GM12878 (cell line): ENCODE results near the gene ZBED4. TPM values are rescaled to one million over a fixed set of nuclear protein-coding genes. Genes with fewer than 3 reads are reported as not detected.

Experiments
- BRCA1 ChIP-seq: IDR thresholded peaks from 2 replicates; pipeline ENCODE4 v1.6.1; 2011; ENCODE audit warnings: low read depth, low read length, improper control_type of control experiment
- IKZF1 ChIP-seq: fragments of 450-650 bp; conservative IDR thresholded peaks from 2 replicates; pipeline ENCODE4 v1.6.1; 2017; ENCODE audit warnings: antibody characterized with exemption, mild to moderate bottlenecking
- IKZF2 ChIP-seq, 2 experiments: fragments of 450-650 bp; IDR thresholded peaks; 2 replicates each; pipeline ENCODE4 v1.6.1; 2017; ENCODE audit warnings: mild to moderate bottlenecking in 2 of 2, moderate library complexity in 2 of 2
- MEF2A ChIP-seq: IDR thresholded peaks from 2 replicates; pipeline ENCODE4 v1.6.1; 2011; ENCODE audit warnings: low read depth, mild to moderate bottlenecking, low read length, moderate library complexity; ENCODE audit not compliant: insufficient read depth
- NR2C1 ChIP-seq: fragments of 450-650 bp; IDR thresholded peaks from 2 replicates; pipeline ENCODE4 v1.6.1; 2017; ENCODE audit warnings: antibody characterized with exemption, mild to moderate bottlenecking, moderate library complexity
- PAX5 ChIP-seq: IDR thresholded peaks from 2 replicates; pipeline ENCODE4 v1.6.1; 2011; ENCODE audit warnings: low read depth, low read length, borderline replicate concordance
- PAX8 ChIP-seq: fragments of 450-650 bp; IDR thresholded peaks from 2 replicates; pipeline ENCODE4 v1.6.1; 2017; ENCODE audit warnings: mild to moderate bottlenecking, moderate library complexity
- POLR2AphosphoS5 ChIP-seq: IDR thresholded peaks from 2 replicates; pipeline ENCODE4 v1.6.1; 2011; ENCODE audit warnings: mild to moderate bottlenecking, low read length, inconsistent platforms
- PRDM15 ChIP-seq: fragments of 450-650 bp; formaldehyde crosslinking; IDR thresholded peaks from 2 replicates; pipeline ENCODE4 v1.4.0; 2020; ENCODE audit warnings: mild to moderate bottlenecking, moderate library complexity
- SIN3A ChIP-seq: IDR thresholded peaks from 2 replicates; pipeline ENCODE4 v1.6.1; 2012; ENCODE audit warnings: low read depth, low read length, improper control_type of control experiment
- SKIL ChIP-seq: fragments of 450-650 bp; IDR thresholded peaks from 2 replicates; pipeline ENCODE4 v1.6.1; 2017; ENCODE audit warnings: mild to moderate bottlenecking, low read depth, inconsistent platforms; ENCODE audit not compliant: poor library complexity, severe bottlenecking
- SP1 ChIP-seq: IDR thresholded peaks from one replicate; pipeline ENCODE4 v1.6.1; 2011; ENCODE audit warnings: low read depth, low read length
- SREBF2 ChIP-seq: IDR thresholded peaks from 2 replicates; pipeline ENCODE4 v1.6.1; 2012; ENCODE audit warnings: mild to moderate bottlenecking, low read length
- TCF12 ChIP-seq: IDR thresholded peaks from 2 replicates; pipeline ENCODE4 v1.6.1; 2011; ENCODE audit warnings: low read depth, mild to moderate bottlenecking, low read length
- USF1 ChIP-seq: IDR thresholded peaks from 2 replicates; pipeline ENCODE4 v1.6.1; 2011; ENCODE audit warnings: borderline replicate concordance, low read depth, mild to moderate bottlenecking, moderate library complexity, mixed read lengths, low read length; ENCODE audit not compliant: insufficient read depth; ENCODE audit errors: extremely low read length
- YBX1 ChIP-seq: fragments of 450-650 bp; IDR thresholded peaks from 2 replicates; pipeline ENCODE4 v1.6.1; 2016; ENCODE audit warnings: antibody characterized with exemption
- ZNF217 ChIP-seq: fragments of 450-650 bp; IDR thresholded peaks from 2 replicates; pipeline ENCODE4 v1.6.1; 2017; ENCODE audit warnings: antibody characterized with exemption, mild to moderate bottlenecking
- ZNF687 ChIP-seq: fragments of 450-650 bp; IDR thresholded peaks from 2 replicates; pipeline ENCODE4 v1.6.1; 2017; ENCODE audit warnings: mild to moderate bottlenecking, moderate library complexity
- polyA plus RNA-seq, 11 experiments: library from polyadenylated mRNA; depleted of rRNA in 4 of 11; unstranded in 6 of 11; stranded (reverse) in 5 of 11; fragments of >200 nt; fragmentation: Nextera tagmentation in 4 of 11; fragmentation: Illumina TruSeq in 1 of 11; extraction: Ambion mirVana in 4 of 11; extraction: Trizol in 1 of 11; gene quantifications; 1 replicate in 1 of 11; 2 replicates in 10 of 11; pipeline versions ENCODE4 v1.2.1 to v1.2.3, GENCODE V29; 2011 to 2016; ENCODE audit warnings: inconsistent platforms in 2 of 11, missing spikeins in 2 of 11, low read depth in 1 of 11
- total RNA-seq, 4 experiments: library from RNA; depleted of rRNA in 3 of 4; stranded (reverse); fragments of >200 nt in 3 of 4; fragmentation: Illumina TruSeq in 1 of 4; extraction: Trizol in 1 of 4; gene quantifications; 2 replicates each; pipeline versions ENCODE4 v1.2.1 to v1.2.3, GENCODE V29; 2013 to 2021

ZBED4 gene
- total and polyA plus RNA-seq, 10 of the 15 experiments (the other 5 are each of a cell fraction or from before 2014, with no cell fraction given), result 2.3 to 21.6 (median 12.8) TPM

GRCh38 chr22:49936018-49936972, 82.7 kb downstream of the ZBED4 start (continued):
- no peak for TF ChIP-seq PAX8
- no peak for TF ChIP-seq SIN3A
- 0 out of 2 replicates have a peak, but pooled peaks have one; percentile 46 for TF ChIP-seq MEF2A
- TF ChIP-seq PRDM15 (CRISPR knock-in tag), result no peak
- peak; percentile 86 for TF ChIP-seq TCF12
- TF ChIP-seq NR2C1, result peak; percentile 26; the same call in 1 of the 2 replicates
- peak; percentile 95 for TF ChIP-seq IKZF1
- TF ChIP-seq PAX5, result peak; percentile 77; the same call in 1 of the 2 replicates
- no peak for TF ChIP-seq POLR2AphosphoS5
- TF ChIP-seq IKZF2 (IDR thresholded peaks at IDR 0.05), result peak; percentile 78 to 82
- TF ChIP-seq SREBF2, result no peak
- TF ChIP-seq SP1, result peak; percentile 63
- no peak for TF ChIP-seq YBX1
- no peak for TF ChIP-seq USF1
- TF ChIP-seq ZNF217, result 0 out of 2 replicates have a peak, but pooled peaks have one; percentile 32
- TF ChIP-seq BRCA1, result no peak
- no peak for TF ChIP-seq SKIL
- peak; percentile 62 for TF ChIP-seq ZNF687
